K562 (cell line): ENCODE measurements around the gene EPB41L2.

Experiments
- BDP1 ChIP-seq: IDR thresholded peaks from 3 replicates; pipeline ENCODE4 v1.6.1; 2011; ENCODE audit not compliant: insufficient read length, insufficient read depth
- EGR1 ChIP-seq: fragments of 450-650 bp; conservative IDR thresholded peaks from 2 replicates; pipeline ENCODE4 v1.6.1; 2017; ENCODE audit warnings: mild to moderate bottlenecking
- GTF2A2 ChIP-seq: IDR thresholded peaks from 2 replicates; pipeline ENCODE4 v1.6.1; 2016; ENCODE audit warnings: mild to moderate bottlenecking, missing genetic modification characterization, missing compliant biosample characterization
- KDM2B ChIP-seq: fragments of 250-450 bp; sonication (Bioruptor Pico); IDR thresholded peaks from 2 replicates; pipeline ENCODE4 v1.8.0; 2021; ENCODE audit warnings: mild to moderate bottlenecking, moderate library complexity
- NFYB ChIP-seq: IDR thresholded peaks from 2 replicates; pipeline ENCODE4 v1.6.1; 2011; ENCODE audit warnings: mild to moderate bottlenecking, moderate library complexity; ENCODE audit not compliant: insufficient read length; ENCODE audit errors: extremely low read depth
- POLR2A ChIP-seq: fragments of 450-650 bp; conservative IDR thresholded peaks from 2 replicates; pipeline ENCODE4 v1.6.1; 2016
- TF ChIP-seq, protein P1 (sequence below): fragments of 450-650 bp; formaldehyde crosslinking; IDR thresholded peaks from 2 replicates; pipeline ENCODE4 v1.4.0; 2020; ENCODE audit warnings: mild to moderate bottlenecking, moderate library complexity
- TF ChIP-seq, protein P2 (sequence below): fragments of 250-450 bp; sonication (Bioruptor Pico); IDR thresholded peaks from 2 replicates; pipeline ENCODE4 v1.5.0; 2020; ENCODE audit warnings: mild to moderate bottlenecking, borderline replicate concordance
- TF ChIP-seq, protein P3 (sequence below): fragments of 250-450 bp; sonication (Bioruptor Pico); IDR thresholded peaks from 2 replicates; pipeline ENCODE4 v1.8.0; 2022; ENCODE audit warnings: inconsistent platforms
- TF ChIP-seq, protein P4 (sequence below), 2 experiments: fragments of 450-650 bp in 1 of 2; sonication (generic) in 1 of 2; formaldehyde crosslinking in 1 of 2; IDR thresholded peaks; 2 replicates each; pipeline versions ENCODE4 v1.7.1 to v1.9.0; 2016 to 2022; ENCODE audit warnings: inconsistent platforms in 1 of 2, mild to moderate bottlenecking in 1 of 2, missing genetic modification reagents in 1 of 2

- no peak for TF ChIP-seq KDM2B
- TF ChIP-seq, protein P1, sequence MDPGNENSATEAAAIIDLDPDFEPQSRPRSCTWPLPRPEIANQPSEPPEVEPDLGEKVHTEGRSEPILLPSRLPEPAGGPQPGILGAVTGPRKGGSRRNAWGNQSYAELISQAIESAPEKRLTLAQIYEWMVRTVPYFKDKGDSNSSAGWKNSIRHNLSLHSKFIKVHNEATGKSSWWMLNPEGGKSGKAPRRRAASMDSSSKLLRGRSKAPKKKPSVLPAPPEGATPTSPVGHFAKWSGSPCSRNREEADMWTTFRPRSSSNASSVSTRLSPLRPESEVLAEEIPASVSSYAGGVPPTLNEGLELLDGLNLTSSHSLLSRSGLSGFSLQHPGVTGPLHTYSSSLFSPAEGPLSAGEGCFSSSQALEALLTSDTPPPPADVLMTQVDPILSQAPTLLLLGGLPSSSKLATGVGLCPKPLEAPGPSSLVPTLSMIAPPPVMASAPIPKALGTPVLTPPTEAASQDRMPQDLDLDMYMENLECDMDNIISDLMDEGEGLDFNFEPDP (CRISPR knock-in tag) = no peak
- TF ChIP-seq NFYB = no peak
- TF ChIP-seq EGR1 = no peak
- no peak for TF ChIP-seq POLR2A
- TF ChIP-seq, protein P2, sequence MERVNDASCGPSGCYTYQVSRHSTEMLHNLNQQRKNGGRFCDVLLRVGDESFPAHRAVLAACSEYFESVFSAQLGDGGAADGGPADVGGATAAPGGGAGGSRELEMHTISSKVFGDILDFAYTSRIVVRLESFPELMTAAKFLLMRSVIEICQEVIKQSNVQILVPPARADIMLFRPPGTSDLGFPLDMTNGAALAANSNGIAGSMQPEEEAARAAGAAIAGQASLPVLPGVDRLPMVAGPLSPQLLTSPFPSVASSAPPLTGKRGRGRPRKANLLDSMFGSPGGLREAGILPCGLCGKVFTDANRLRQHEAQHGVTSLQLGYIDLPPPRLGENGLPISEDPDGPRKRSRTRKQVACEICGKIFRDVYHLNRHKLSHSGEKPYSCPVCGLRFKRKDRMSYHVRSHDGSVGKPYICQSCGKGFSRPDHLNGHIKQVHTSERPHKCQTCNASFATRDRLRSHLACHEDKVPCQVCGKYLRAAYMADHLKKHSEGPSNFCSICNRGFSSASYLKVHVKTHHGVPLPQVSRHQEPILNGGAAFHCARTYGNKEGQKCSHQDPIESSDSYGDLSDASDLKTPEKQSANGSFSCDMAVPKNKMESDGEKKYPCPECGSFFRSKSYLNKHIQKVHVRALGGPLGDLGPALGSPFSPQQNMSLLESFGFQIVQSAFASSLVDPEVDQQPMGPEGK = no peak
- no peak for TF ChIP-seq BDP1
- no peak for TF ChIP-seq GTF2A2 (tag)
- TF ChIP-seq, protein P3, sequence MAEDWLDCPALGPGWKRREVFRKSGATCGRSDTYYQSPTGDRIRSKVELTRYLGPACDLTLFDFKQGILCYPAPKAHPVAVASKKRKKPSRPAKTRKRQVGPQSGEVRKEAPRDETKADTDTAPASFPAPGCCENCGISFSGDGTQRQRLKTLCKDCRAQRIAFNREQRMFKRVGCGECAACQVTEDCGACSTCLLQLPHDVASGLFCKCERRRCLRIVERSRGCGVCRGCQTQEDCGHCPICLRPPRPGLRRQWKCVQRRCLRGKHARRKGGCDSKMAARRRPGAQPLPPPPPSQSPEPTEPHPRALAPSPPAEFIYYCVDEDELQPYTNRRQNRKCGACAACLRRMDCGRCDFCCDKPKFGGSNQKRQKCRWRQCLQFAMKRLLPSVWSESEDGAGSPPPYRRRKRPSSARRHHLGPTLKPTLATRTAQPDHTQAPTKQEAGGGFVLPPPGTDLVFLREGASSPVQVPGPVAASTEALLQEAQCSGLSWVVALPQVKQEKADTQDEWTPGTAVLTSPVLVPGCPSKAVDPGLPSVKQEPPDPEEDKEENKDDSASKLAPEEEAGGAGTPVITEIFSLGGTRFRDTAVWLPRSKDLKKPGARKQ (CRISPR knock-in tag) = no peak
- TF ChIP-seq, protein P4, sequence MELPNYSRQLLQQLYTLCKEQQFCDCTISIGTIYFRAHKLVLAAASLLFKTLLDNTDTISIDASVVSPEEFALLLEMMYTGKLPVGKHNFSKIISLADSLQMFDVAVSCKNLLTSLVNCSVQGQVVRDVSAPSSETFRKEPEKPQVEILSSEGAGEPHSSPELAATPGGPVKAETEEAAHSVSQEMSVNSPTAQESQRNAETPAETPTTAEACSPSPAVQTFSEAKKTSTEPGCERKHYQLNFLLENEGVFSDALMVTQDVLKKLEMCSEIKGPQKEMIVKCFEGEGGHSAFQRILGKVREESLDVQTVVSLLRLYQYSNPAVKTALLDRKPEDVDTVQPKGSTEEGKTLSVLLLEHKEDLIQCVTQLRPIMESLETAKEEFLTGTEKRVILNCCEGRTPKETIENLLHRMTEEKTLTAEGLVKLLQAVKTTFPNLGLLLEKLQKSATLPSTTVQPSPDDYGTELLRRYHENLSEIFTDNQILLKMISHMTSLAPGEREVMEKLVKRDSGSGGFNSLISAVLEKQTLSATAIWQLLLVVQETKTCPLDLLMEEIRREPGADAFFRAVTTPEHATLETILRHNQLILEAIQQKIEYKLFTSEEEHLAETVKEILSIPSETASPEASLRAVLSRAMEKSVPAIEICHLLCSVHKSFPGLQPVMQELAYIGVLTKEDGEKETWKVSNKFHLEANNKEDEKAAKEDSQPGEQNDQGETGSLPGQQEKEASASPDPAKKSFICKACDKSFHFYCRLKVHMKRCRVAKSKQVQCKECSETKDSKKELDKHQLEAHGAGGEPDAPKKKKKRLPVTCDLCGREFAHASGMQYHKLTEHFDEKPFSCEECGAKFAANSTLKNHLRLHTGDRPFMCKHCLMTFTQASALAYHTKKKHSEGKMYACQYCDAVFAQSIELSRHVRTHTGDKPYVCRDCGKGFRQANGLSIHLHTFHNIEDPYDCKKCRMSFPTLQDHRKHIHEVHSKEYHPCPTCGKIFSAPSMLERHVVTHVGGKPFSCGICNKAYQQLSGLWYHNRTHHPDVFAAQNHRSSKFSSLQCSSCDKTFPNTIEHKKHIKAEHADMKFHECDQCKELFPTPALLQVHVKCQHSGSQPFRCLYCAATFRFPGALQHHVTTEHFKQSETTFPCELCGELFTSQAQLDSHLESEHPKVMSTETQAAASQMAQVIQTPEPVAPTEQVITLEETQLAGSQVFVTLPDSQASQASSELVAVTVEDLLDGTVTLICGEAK (IDR thresholded peaks at IDR 0.05) = no peak
- TF ChIP-seq, protein P4 (CRISPR knock-in tag; IDR thresholded peaks at IDR 0.05) = no peak
Measured at GRCh38 chr6:130888246-130888645, 174.8 kb downstream of the EPB41L2 start.
